Nephron (organoid): ENCODE results near the gene NKD1.

Experiments used
- H3K27ac Mint-ChIP-seq, 3 experiments: 2 replicates each; pipeline ENCODE4 v1.8.0; 2020; ENCODE audit warnings: mixed read lengths in 3 of 3, mild to moderate bottlenecking in 2 of 3, moderate library complexity in 1 of 3
- H3K27me3 Mint-ChIP-seq: 2 replicates; pipeline ENCODE4 v1.8.0; 2021; ENCODE audit warnings: low read depth, mild to moderate bottlenecking, moderate library complexity, mixed read lengths
- H3K36me3 Mint-ChIP-seq: 2 replicates; pipeline ENCODE4 v1.8.0; 2020; ENCODE audit warnings: low read depth, mixed read lengths
- H3K4me1 Mint-ChIP-seq: 2 replicates; pipeline ENCODE4 v1.8.0; 2020; ENCODE audit warnings: mixed read lengths
- H3K4me3 Mint-ChIP-seq, 3 experiments: 2 replicates each; pipeline ENCODE4 v1.8.0; 2020; ENCODE audit warnings: mild to moderate bottlenecking in 3 of 3, mixed read lengths in 3 of 3, moderate library complexity in 2 of 3
- H3K9me3 Mint-ChIP-seq: 2 replicates; pipeline ENCODE4 v1.8.0; 2020; ENCODE audit warnings: mixed read lengths
- CTCF ChIP-seq, 3 experiments: fragments of 200-600 bp; sonication (generic); IDR thresholded peaks; one replicate each; pipeline ENCODE4 v1.5.0; 2021; ENCODE audit warnings: antibody characterized with exemption in 3 of 3; ENCODE audit not compliant: unreplicated experiment in 3 of 3

Gene NKD1

GRCh38 chr16:50571786-50572185 is 23.6 kb downstream of the NKD1 start:
- peaks cover 86% of the 10 kb centered on the region for H3K4me1 Mint-ChIP-seq
- no peak for TF ChIP-seq CTCF (IDR thresholded peaks at IDR 0.05; ENCODE audit: unreplicated experiment in 3 of 3)
- peaks cover 8% of the 10 kb centered on the region for H3K27me3 Mint-ChIP-seq
- no peak overlapping the region for H3K4me3 Mint-ChIP-seq
- H3K36me3 Mint-ChIP-seq: peaks cover 18% of the 10 kb centered on the region
- H3K9me3 Mint-ChIP-seq: no peaks in the 10 kb centered on the region
- H3K27ac Mint-ChIP-seq: peak overlapping the region in 2 of 3 experiments; percentile 100

GRCh38 chr16:50572700-50573099 is 24.5 kb downstream of the NKD1 start:
- no peak for TF ChIP-seq CTCF (IDR thresholded peaks at IDR 0.05; ENCODE audit: unreplicated experiment in 3 of 3)
- Mint-ChIP-seq H3K4me3 (peak overlapping the region in 1 of 3 experiments; percentile 17), H3K27me3 (no peaks in the 10 kb centered on the region), H3K4me1 (peaks cover 82% of the 10 kb centered on the region), H3K36me3 (peaks cover 15% of the 10 kb centered on the region), H3K27ac (peak overlapping the region; percentile 99 to 100 (median 100)), H3K9me3 (no peaks in the 10 kb centered on the region)

GRCh38 chr16:50573279-50573678 is 25.1 kb downstream of the NKD1 start:
- no peak overlapping the region for H3K4me3 Mint-ChIP-seq
- no peak for TF ChIP-seq CTCF (IDR thresholded peaks at IDR 0.05; ENCODE audit: unreplicated experiment in 3 of 3)
- H3K4me1 Mint-ChIP-seq: peaks cover 80% of the 10 kb centered on the region
- H3K36me3 Mint-ChIP-seq: peaks cover 15% of the 10 kb centered on the region
- peak overlapping the region; percentile 99 to 100 (median 100) for H3K27ac Mint-ChIP-seq
- no peaks in the 10 kb centered on the region for H3K27me3 Mint-ChIP-seq
- H3K9me3 Mint-ChIP-seq: no peaks in the 10 kb centered on the region

GRCh38 chr16:50573947-50574744 is 25.9 kb downstream of the NKD1 start:
- Mint-ChIP-seq H3K9me3 (no peaks in the 10 kb centered on the region), H3K27me3 (peaks cover 4% of the 10 kb centered on the region), H3K36me3 (peaks cover 20% of the 10 kb centered on the region), H3K27ac (peak overlapping the region; percentile 99 to 100 (median 100)), H3K4me3 (peak overlapping the region; percentile 25 to 53 (median 49)), H3K4me1 (peaks cover 71% of the 10 kb centered on the region)
- TF ChIP-seq CTCF (IDR thresholded peaks at IDR 0.05; ENCODE audit: unreplicated experiment in 3 of 3): no peak

- peaks cover 5% of the 10 kb centered on the region for H3K27me3 Mint-ChIP-seq
Measured at GRCh38 chr16:50574745-50575136, 26.5 kb downstream of the NKD1 start.

More at GRCh38 chr16:50574745-50575136, 26.5 kb downstream of the NKD1 start:
- Mint-ChIP-seq H3K27ac (peak overlapping the region; percentile 99 to 100 (median 100)), H3K4me3 (peak overlapping the region in 2 of 3 experiments; percentile 13 to 80), H3K36me3 (peaks cover 20% of the 10 kb centered on the region), H3K9me3 (no peaks in the 10 kb centered on the region), H3K4me1 (peaks cover 66% of the 10 kb centered on the region)
- TF ChIP-seq CTCF (IDR thresholded peaks at IDR 0.05; ENCODE audit: unreplicated experiment in 3 of 3): no peak
